PC-9 (cell line): ENCODE data around the gene CELA3A.
"Not testable (repeated sequence)": the region's sequence is repeated elsewhere in the genome, so short reads cannot be mapped to it uniquely, and the experiment has no call there.

ENCODE experiments used
- EZH2 ChIP-seq: fragments of 200-600 bp; sonication (generic); IDR thresholded peaks from 2 replicates; pipeline ENCODE4 v1.8.0; 2017; ENCODE audit warnings: antibody characterized with exemption, low read depth
- TF ChIP-seq, protein P1 (sequence below): fragments of 200-600 bp; sonication (generic); conservative IDR thresholded peaks from 2 replicates; pipeline ENCODE4 v1.6.1; 2017; ENCODE audit warnings: mixed run types, antibody characterized with exemption, mild to moderate bottlenecking, moderate library complexity

DNA sequence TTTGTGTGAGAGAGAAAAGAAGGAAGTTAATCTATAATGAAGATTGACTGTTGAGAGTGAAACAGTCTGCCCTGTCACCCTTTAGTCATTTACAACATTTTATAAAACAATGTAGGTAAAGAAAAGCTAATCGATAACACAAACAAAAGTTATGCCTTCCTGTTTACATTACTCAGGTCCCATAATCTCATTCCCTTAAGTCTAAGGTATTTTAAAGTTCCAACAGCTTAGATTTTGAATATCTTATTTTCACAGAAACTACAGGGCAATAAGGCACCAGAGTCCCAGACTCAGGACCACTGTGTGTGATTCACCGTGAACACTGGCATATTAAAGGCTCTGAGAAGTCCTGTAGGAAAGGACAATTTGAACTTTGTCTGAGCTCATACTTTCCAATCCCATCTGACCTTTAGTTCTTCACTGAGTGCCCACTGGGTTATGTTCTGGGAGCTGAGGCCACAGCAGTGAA is 28.4 kb upstream of the CELA3A start:
- TF ChIP-seq, protein P1, sequence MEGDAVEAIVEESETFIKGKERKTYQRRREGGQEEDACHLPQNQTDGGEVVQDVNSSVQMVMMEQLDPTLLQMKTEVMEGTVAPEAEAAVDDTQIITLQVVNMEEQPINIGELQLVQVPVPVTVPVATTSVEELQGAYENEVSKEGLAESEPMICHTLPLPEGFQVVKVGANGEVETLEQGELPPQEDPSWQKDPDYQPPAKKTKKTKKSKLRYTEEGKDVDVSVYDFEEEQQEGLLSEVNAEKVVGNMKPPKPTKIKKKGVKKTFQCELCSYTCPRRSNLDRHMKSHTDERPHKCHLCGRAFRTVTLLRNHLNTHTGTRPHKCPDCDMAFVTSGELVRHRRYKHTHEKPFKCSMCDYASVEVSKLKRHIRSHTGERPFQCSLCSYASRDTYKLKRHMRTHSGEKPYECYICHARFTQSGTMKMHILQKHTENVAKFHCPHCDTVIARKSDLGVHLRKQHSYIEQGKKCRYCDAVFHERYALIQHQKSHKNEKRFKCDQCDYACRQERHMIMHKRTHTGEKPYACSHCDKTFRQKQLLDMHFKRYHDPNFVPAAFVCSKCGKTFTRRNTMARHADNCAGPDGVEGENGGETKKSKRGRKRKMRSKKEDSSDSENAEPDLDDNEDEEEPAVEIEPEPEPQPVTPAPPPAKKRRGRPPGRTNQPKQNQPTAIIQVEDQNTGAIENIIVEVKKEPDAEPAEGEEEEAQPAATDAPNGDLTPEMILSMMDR, result not testable (repeated sequence)
- TF ChIP-seq EZH2, result not testable (repeated sequence)
